Measurements from ENCODE around the gene WWC2. TPM values are rescaled to one million over a fixed set of nuclear protein-coding genes. Genes with fewer than 3 reads are reported as not detected.

Gene WWC2
- total and polyA plus RNA-seq, 2 experiments from 2014 or later = 19.3 to 24.7 TPM

- H3K4me3 ChIP-seq = no peak overlapping the region
- no peaks in the 10 kb centered on the region for H3K79me2 ChIP-seq
- no peak for DNase-seq (ENCODE audit: low spot score)
- H3K9me2 ChIP-seq (replicated peaks; ENCODE audit: insufficient read depth) = no peaks in the 10 kb centered on the region
- H3K4me2 ChIP-seq = no peak overlapping the region
- H3K9me3 ChIP-seq (ENCODE audit: low read depth) = no peaks in the 10 kb centered on the region
- H3K36me3 ChIP-seq (replicated peaks; ENCODE audit: insufficient read depth, low read depth) = no peaks in the 10 kb centered on the region
- no peaks in the 10 kb centered on the region for H4K20me1 ChIP-seq (ENCODE audit: insufficient read depth, poor library complexity, severe bottlenecking)
- H3K27ac ChIP-seq = no peak overlapping the region
- TF ChIP-seq EZH2phosphoT487 (IDR thresholded peaks at IDR 0.05; ENCODE audit: low read depth, severe bottlenecking, unreplicated experiment) (no peak), CTCF (IDR thresholded peaks at IDR 0.05; ENCODE audit: poor library complexity) (no peak), EZH2 (IDR thresholded peaks at IDR 0.05; ENCODE audit: borderline replicate concordance) (no peak)
- WGBS (ENCODE audit: low lambda C conversion rate, missing lambda C conversion rate) = 92% methylated on average over 5 of the region's 5 CpGs
- H3K27me3 ChIP-seq = no peaks in the 10 kb centered on the region
- H3K4me1 ChIP-seq (ENCODE audit: insufficient read depth) = no peaks in the 10 kb centered on the region
- no peak overlapping the region for H2AFZ ChIP-seq
These were observed 253.5 kb downstream of the WWC2 start for GRCh38 chr4:183352546-183352945.

DNA sequence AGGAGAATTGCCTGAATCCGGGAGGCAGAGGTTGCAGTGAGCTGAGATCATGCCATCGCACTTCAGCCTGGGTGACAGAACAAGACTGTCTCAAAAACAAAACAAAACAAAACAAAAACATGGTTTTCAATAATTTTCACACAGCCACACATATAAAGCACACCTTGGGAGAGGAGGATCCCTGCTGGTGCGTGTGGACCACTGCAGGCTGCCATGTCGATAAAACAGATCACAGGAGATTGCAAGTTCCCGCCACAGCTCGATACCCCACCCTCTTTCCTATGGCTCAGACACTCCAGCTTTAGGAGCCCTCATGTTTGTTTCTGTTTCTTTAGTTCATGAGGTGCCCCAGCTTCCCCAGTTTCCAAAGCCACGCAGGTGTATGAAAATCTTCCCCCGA lies 254.5 kb downstream of the WWC2 start:
- DNase-seq (ENCODE audit: low spot score) = no peak
- H3K9me2 ChIP-seq (replicated peaks; ENCODE audit: insufficient read depth) = no peaks in the 10 kb centered on the region
- H3K27me3 ChIP-seq = no peaks in the 10 kb centered on the region
- H3K4me1 ChIP-seq (ENCODE audit: insufficient read depth) = no peaks in the 10 kb centered on the region
- TF ChIP-seq EZH2phosphoT487 (IDR thresholded peaks at IDR 0.05; ENCODE audit: low read depth, severe bottlenecking, unreplicated experiment) = no peak
- no peak for TF ChIP-seq EZH2 (IDR thresholded peaks at IDR 0.05; ENCODE audit: borderline replicate concordance)
- no peak for TF ChIP-seq CTCF (IDR thresholded peaks at IDR 0.05; ENCODE audit: poor library complexity)
- no peaks in the 10 kb centered on the region for H3K36me3 ChIP-seq (replicated peaks; ENCODE audit: insufficient read depth, low read depth)
- no peaks in the 10 kb centered on the region for H3K9me3 ChIP-seq (ENCODE audit: low read depth)
- H2AFZ ChIP-seq = no peak overlapping the region
- no peaks in the 10 kb centered on the region for H4K20me1 ChIP-seq (ENCODE audit: insufficient read depth, poor library complexity, severe bottlenecking)
- WGBS (ENCODE audit: low lambda C conversion rate, missing lambda C conversion rate) = 94% methylated on average over 8 of the region's 8 CpGs
- no peak overlapping the region for H3K27ac ChIP-seq
- no peak overlapping the region for H3K4me3 ChIP-seq
- no peak overlapping the region for H3K4me2 ChIP-seq
- H3K79me2 ChIP-seq = no peaks in the 10 kb centered on the region

- H3K4me2 ChIP-seq = peak overlapping the region; percentile 22
- WGBS (ENCODE audit: low lambda C conversion rate, missing lambda C conversion rate) = 39% methylated on average over 9 of the region's 9 CpGs
- no peaks in the 10 kb centered on the region for H3K79me2 ChIP-seq
- H2AFZ ChIP-seq = no peak overlapping the region
- H3K4me3 ChIP-seq = no peak overlapping the region
- H3K9me3 ChIP-seq (ENCODE audit: low read depth) = no peaks in the 10 kb centered on the region
- no peak overlapping the region for H3K27ac ChIP-seq
- no peaks in the 10 kb centered on the region for H3K36me3 ChIP-seq (replicated peaks; ENCODE audit: insufficient read depth, low read depth)
- H3K27me3 ChIP-seq = no peaks in the 10 kb centered on the region
- H3K9me2 ChIP-seq (replicated peaks; ENCODE audit: insufficient read depth) = no peaks in the 10 kb centered on the region
- TF ChIP-seq CTCF (IDR thresholded peaks at IDR 0.05; ENCODE audit: poor library complexity) (no peak), EZH2phosphoT487 (IDR thresholded peaks at IDR 0.05; ENCODE audit: low read depth, severe bottlenecking, unreplicated experiment) (no peak), EZH2 (IDR thresholded peaks at IDR 0.05; ENCODE audit: borderline replicate concordance) (no peak)
- H4K20me1 ChIP-seq (ENCODE audit: insufficient read depth, poor library complexity, severe bottlenecking) = no peaks in the 10 kb centered on the region
- DNase-seq (ENCODE audit: low spot score) = peak; percentile 22
- H3K4me1 ChIP-seq (ENCODE audit: insufficient read depth) = no peaks in the 10 kb centered on the region
These were observed 255.2 kb downstream of the WWC2 start for GRCh38 chr4:183354219-183354618.

GRCh38 chr4:183355405-183355804 lies 256.3 kb downstream of the WWC2 start:
- Histone ChIP-seq H4K20me1 (ENCODE audit: insufficient read depth, poor library complexity, severe bottlenecking) (no peaks in the 10 kb centered on the region), H3K27ac (no peak overlapping the region), H3K4me2 (no peak overlapping the region), H2AFZ (no peak overlapping the region), H3K9me2 (replicated peaks; ENCODE audit: insufficient read depth) (no peaks in the 10 kb centered on the region), H3K4me1 (ENCODE audit: insufficient read depth) (no peaks in the 10 kb centered on the region), H3K4me3 (no peak overlapping the region), H3K27me3 (no peaks in the 10 kb centered on the region), H3K79me2 (no peaks in the 10 kb centered on the region), H3K9me3 (ENCODE audit: low read depth) (no peaks in the 10 kb centered on the region), H3K36me3 (replicated peaks; ENCODE audit: insufficient read depth, low read depth) (no peaks in the 10 kb centered on the region)
- no peak for DNase-seq (ENCODE audit: low spot score)
- WGBS (ENCODE audit: low lambda C conversion rate, missing lambda C conversion rate) = 86% methylated on average over 4 of the region's 4 CpGs
- TF ChIP-seq EZH2phosphoT487 (IDR thresholded peaks at IDR 0.05; ENCODE audit: low read depth, severe bottlenecking, unreplicated experiment) (no peak), EZH2 (IDR thresholded peaks at IDR 0.05; ENCODE audit: borderline replicate concordance) (no peak), CTCF (IDR thresholded peaks at IDR 0.05; ENCODE audit: poor library complexity) (no peak)
